Right lobe of liver (tissue), 6 donors: Measurements from ENCODE around the gene CCL22. TPM values are rescaled to one million over a fixed set of nuclear protein-coding genes. Genes with fewer than 3 reads are reported as not detected.

Experiments
- ATAC-seq, 4 donors: fragments of 200-7000 bp; cut with Tn5 transposase; one replicate each; pipeline ENCODE4 v1.9.1; 2020; ENCODE audit warnings: mild to moderate bottlenecking in 4 of 4, moderate library complexity in 4 of 4
- DNase-seq, 3 donors: peaks; one replicate each; pipeline ENCODE4 v3.0.0-alpha.2; 2020
- H3K27ac ChIP-seq, 3 donors: fragments of 200-600 bp; one replicate each; pipeline ENCODE4 v1.8.0; 2022
- H3K27me3 ChIP-seq, 2 donors: fragments of 200-600 bp; one replicate each; pipeline ENCODE4 v1.8.0; 2022
- H3K36me3 ChIP-seq, 4 donors: fragments of 200-600 bp; sonication (generic) in 1 of 4; one replicate each; pipeline versions ENCODE4 v1.5.1 to v1.8.0; 2017 to 2022; ENCODE audit warnings: control low read depth in 1 of 4
- H3K4me1 ChIP-seq, 4 donors: fragments of 200-600 bp; sonication (generic) in 1 of 4; one replicate each; pipeline versions ENCODE4 v1.5.1 to v1.8.0; 2017 to 2022; ENCODE audit warnings: control low read depth in 1 of 4
- H3K4me3 ChIP-seq, 3 donors: fragments of 200-600 bp; one replicate each; pipeline ENCODE4 v1.8.0; 2022
- H3K9me3 ChIP-seq, 4 donors: fragments of 200-600 bp; sonication (generic) in 1 of 4; one replicate each; pipeline versions ENCODE4 v1.5.1 to v1.8.0; 2017 to 2022; ENCODE audit warnings: control low read depth in 1 of 4
- CTCF ChIP-seq, 4 donors: fragments of 200-600 bp in 3 of 4; fragments of 450-650 bp in 1 of 4; IDR thresholded peaks; one replicate each; pipeline versions ENCODE4 v1.5.1 to v1.8.0; 2016 to 2022; ENCODE audit warnings: antibody characterized with exemption in 4 of 4, mild to moderate bottlenecking in 2 of 4
- POLR2A ChIP-seq: fragments of 450-650 bp; IDR thresholded peaks from one replicate; pipeline ENCODE4 v1.6.1; 2017; ENCODE audit warnings: antibody characterized with exemption, mild to moderate bottlenecking
- WGBS: methylation state at CpG from one replicate; pipeline ENCODE4 v1.1.6; 2018; ENCODE audit warnings: low coverage, low lambda C conversion rate; ENCODE audit not compliant: insufficient coverage; ENCODE audit errors: missing lambda C conversion rate; 5-methylcytosine and 5-hydroxymethylcytosine counted together
- intact Hi-C, 2 donors: fragments of 100-400 bp; cut with DNase I; formaldehyde crosslinking; loops; one replicate each; pipeline versions ENCODE4 v1.11.2 to v1.14.1; 2022
- total RNA-seq, 6 experiments: library from RNA; depleted of rRNA in 2 of 6; stranded (reverse); fragments of >200 nt in 2 of 6; fragmentation: NEBNext Ultra II Directional in 3 of 6; extraction: Animal tissue kit (Norgen Biotek cat#: 25700) in 3 of 6; gene quantifications; one replicate each; pipeline versions ENCODE4 v1.1.0 to v1.2.4, GENCODE V29; 2016 to 2023
- donor health status: DM: no; HTN: yes; CAD: no.
- donor health status: DM: no; HTN: no; CAD: no.
- donor health status: DM: no; HTN: no; CAD: no.
- donor health status: DM: no; HTN: yes; CAD: no.
- donor health status: DM: no; HTN: yes; CAD: no.

The CCL22 gene
- total RNA-seq, 6 experiments from 2014 or later = 0.12 to 0.16 TPM; not detected in 4

- DNase-seq (no peak), ATAC-seq (no peak)
- intact Hi-C loops = no loop called here
- 79% methylated on average over 2 of the region's 2 CpGs for WGBS
- Histone ChIP-seq H3K27ac (no peak overlapping the region), H3K9me3 (no peaks in the 10 kb centered on the region), H3K36me3 (no peaks in the 10 kb centered on the region), H3K4me3 (no peak overlapping the region), H3K27me3 (no peaks in the 10 kb centered on the region), H3K4me1 (no peaks in the 10 kb centered on the region)
- TF ChIP-seq POLR2A = no peak
- no peak for TF ChIP-seq CTCF (IDR thresholded peaks at IDR 0.05)
Measured at GRCh38 chr16:57345021-57345420, 13.6 kb upstream of the CCL22 start.

- Histone ChIP-seq H3K36me3 (no peaks in the 10 kb centered on the region), H3K27ac (no peak overlapping the region), H3K27me3 (no peaks in the 10 kb centered on the region), H3K9me3 (no peaks in the 10 kb centered on the region), H3K4me3 (no peak overlapping the region), H3K4me1 (no peaks in the 10 kb centered on the region)
- intact Hi-C loops = no loop called here
- WGBS = 81% methylated on average over 3 of the region's 3 CpGs
- TF ChIP-seq CTCF (IDR thresholded peaks at IDR 0.05) (no peak), POLR2A (no peak)
- ATAC-seq = no peak
- no peak for DNase-seq
Measured at GRCh38 chr16:57345666-57346204, 12.8 kb upstream of the CCL22 start.

- H3K9me3 ChIP-seq = no peaks in the 10 kb centered on the region
- DNase-seq (no peak), ATAC-seq (no peak)
- WGBS = 89% methylated on average over 6 of the region's 6 CpGs
- intact Hi-C loops = no loop called here
- no peaks in the 10 kb centered on the region for H3K36me3 ChIP-seq
- no peak overlapping the region for H3K4me3 ChIP-seq
- TF ChIP-seq CTCF (IDR thresholded peaks at IDR 0.05) (no peak), POLR2A (no peak)
- H3K27me3 ChIP-seq = no peaks in the 10 kb centered on the region
- no peak overlapping the region for H3K27ac ChIP-seq
- H3K4me1 ChIP-seq = no peaks in the 10 kb centered on the region
Measured at GRCh38 chr16:57347858-57348257, 10.7 kb upstream of the CCL22 start.

GRCh38 chr16:57348327-57348726, 10.3 kb upstream of the CCL22 start:
- Histone ChIP-seq H3K4me1 (no peaks in the 10 kb centered on the region), H3K27me3 (no peaks in the 10 kb centered on the region), H3K27ac (no peak overlapping the region), H3K9me3 (no peaks in the 10 kb centered on the region), H3K4me3 (no peak overlapping the region), H3K36me3 (no peaks in the 10 kb centered on the region)
- no peak for DNase-seq
- TF ChIP-seq POLR2A = no peak
- TF ChIP-seq CTCF (IDR thresholded peaks at IDR 0.05) = no peak
- ATAC-seq = peak in 2 of 4 donors; percentile 39 to 45
- intact Hi-C loops = no loop called here
- 84% methylated on average over 2 of the region's 2 CpGs for WGBS
